GM18907 (cell line): ENCODE measurements around the gene TRPC3.

Source experiments
- ATAC-seq: cut with Tn5 transposase; IDR thresholded peaks from one replicate; pipeline ENCODE4 v1.9.1; 2021; ENCODE audit warnings: mild to moderate bottlenecking, moderate library complexity; ENCODE audit not compliant: unreplicated experiment

Gene TRPC3

DNA sequence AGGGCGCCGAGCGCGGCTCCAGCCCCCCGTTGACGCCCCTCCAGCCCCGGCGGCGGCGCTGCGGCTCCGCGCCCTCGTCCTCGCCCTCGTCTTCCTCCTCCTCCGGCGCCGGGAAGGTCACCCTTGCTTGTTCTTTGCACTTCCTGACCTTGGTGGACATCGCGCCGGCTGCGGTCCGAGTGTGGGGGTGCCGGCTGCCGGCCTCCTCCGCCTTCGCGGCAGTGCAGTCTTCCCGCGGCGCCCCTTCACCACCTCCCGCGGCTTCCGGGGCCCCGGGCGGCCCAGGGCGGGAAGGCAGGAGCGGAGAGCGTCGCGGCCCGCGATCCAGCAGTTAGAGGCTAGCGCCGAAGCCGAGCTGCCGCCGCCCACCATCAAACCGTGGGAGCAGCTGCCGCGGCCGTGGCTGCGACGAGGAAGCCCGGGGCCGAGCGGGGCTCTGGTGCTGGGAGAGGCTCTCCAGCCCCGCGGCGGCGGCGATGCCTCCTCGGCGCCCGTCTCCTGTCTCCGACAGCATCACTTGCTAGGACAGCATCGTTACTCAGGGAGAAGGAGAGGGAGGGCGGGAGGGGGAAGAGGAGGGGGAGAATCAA is at the start of gene TRPC3:
Gene TRPC3, minus strand, starts transcription at position 540 of the 590 bp plus-strand sequence. Its CDS starts 380 bp downstream, at position 160.
- ATAC-seq, result peak; percentile 38

DNA sequence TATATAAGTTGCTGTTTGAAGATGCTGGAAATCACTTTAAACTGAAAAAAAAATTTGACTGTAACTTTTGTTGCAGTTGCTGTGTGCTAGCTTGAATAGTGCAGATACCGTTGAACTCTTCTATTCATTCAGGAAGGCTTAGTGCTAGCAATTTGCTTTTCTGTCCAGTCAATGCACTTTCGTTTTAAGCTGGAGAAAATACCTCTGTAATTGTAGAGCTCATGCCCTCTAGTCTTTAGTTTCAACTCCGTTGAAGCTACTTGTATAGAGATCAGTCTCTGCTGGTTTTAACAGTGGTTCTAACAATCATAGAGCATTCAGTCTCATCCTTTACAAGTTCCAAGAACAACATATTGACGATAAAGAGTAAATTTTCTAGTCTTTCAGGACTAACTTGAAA is 49.0 kb upstream of the TRPC3 start:
- no peak for ATAC-seq

DNA sequence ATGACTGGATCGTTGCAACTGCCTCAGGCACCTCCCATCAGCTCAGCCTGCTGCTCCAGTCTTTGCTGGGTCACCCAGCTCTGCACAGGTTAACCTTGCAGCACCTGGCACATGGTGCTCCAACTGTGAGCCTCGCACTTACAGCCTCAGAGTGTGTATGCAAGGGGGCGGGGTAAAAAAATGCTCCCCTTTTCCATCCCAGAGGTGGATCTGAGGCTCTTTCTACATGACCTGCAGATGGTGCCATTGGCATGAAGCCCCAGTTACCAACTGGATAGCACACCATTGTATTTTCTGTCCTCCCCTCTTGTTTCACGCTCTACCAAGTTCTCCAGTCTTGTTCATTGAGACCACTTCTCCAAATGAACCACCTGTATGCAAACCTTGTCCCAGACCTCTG is 46.2 kb upstream of the TRPC3 start:
- no peak for ATAC-seq

DNA sequence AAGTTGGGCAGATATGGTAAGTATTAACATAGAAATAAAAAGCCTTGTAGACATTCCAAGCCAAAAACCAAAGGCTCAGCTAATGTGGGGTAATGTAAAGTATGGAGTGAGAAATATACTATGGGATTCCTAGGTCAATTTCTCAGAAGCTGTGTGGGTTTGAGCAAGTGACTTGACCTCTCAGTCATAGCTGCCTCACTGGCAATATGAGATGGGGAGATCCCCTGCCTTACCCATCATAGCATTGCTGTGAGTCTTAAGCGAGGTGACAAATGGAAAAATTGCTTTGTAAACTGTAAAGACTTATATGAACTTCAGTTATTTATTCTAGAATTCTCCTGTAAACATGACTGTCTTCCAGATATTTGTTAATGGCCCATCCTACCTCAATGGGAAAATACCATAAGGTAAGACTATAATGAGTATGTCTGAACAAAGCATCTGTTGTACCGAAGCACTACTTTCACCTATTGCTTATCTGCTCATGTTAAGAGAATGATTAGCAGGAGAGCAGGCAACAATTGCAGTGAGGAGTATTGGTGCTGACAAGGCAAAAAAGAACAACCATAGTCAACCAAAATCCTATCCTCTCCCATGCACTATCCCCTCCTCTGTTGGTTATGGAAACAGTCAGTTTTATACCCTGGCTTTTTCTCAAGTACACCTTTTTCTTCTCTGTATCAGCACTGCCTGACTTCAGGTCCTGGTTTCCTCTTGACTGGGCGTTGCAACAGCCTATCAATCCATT is 44.1 kb upstream of the TRPC3 start:
- ATAC-seq, result no peak

DNA sequence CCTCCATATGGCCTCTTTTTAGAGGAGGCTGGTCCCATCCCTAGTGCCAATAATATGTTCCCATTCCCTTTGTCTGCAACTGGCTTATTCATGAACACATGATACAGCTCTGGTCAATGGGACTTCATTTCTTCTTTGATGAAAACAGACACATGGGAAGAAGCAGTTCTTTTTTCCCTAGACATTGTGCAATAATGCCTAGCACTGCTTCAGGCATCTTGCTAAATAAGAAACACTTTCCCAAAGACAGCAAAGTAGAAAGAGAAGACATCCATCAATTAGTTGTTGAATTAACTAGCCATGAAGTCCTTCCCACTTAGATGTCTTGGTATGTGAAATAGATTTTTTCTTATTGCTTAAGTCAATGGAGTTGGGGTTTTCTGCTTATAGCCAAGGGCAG is 40.1 kb upstream of the TRPC3 start:
- no peak for ATAC-seq

DNA sequence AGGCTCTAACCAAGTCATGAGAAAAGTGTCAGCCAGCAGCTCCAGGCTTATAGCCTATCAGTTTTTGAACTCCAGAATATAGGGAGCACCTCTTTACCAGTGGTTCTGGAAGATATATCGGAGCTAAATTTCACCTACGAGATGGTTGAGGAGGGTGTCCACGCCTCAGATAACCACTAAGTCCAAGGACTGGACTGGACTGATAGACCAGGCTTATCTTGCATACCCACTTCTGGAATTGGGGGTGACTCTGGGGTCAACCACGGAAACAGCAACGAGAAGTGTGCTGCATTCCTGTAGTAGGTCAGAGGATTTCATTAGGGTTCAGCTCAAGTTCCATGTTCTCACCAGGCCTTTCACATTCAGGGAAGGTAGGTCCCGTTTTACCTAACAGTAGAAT is 38.6 kb upstream of the TRPC3 start:
- ATAC-seq, result no peak

DNA sequence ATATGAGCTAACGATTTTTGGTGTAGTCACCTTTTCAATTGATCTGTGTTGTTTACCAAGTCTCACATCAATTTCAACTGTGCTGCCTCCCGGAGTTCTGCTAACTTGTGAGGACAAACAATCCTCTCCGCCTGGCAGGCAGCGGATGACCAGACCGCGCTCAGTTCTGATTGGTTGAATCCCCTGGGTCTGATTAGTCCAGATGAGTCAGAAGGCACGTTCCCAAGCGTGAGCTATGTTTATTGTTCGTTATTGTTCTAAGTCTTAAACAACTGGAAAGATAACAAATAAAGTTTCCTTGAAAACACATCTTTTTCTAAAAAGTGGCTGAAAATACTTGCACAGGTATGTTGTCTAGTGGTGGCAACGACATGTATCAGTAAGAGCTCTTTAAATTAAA is 37.9 kb upstream of the TRPC3 start:
- ATAC-seq, result no peak

DNA sequence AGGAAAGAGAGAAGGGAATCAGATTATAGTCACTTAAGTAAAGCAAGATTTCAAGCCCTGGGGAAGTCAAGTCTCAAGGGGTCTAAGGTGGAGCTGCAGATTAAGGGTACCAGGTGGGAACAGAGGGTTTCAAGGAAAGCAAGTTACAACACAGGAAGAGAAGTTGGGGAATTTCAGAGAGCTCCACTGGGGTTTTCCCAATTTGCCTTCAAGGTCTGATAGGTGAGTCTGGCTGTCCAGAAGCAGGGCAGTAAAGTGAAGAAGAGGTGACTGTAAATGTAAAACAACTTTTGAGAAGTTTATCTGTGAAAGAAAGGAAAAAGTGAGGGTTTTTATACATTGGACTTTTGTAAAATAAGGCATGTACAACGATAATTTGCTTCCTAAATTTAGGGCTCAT is 37.1 kb upstream of the TRPC3 start:
- ATAC-seq, result no peak

DNA sequence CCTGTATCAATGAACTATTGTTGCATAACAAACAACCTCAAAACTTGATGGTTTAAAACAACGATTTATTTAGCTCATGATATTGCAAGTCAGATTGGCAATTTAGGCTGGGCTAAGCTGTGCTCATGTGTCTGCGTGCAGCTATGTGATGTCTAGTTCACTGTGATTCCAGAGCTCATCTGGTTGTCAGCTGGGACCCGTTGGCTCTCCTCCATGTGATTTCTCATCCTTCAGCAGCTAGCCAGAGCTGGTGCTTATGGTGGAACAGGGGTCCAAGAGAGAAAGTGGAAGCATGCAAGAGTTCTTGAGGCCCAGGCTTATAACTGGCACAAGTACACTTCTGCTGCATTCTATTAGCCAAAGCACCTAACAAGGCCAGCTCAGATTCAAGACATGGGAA is 28.8 kb upstream of the TRPC3 start:
- ATAC-seq, result no peak

DNA sequence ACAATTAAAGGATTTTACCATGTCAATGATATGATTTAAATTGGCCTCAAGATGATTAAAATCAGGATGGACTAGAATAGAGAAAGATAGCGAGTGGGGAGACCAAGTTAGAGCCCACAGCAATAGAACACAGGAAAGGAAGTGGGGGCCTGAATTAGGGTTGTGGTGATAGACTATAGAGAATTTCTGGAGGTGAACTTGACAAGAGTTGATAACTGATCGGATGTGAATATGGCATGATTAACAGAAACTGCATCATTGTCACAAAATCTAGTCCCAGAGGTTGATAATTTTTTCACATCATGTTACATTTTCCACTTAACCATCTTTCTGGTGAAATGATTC is 26.3 kb upstream of the TRPC3 start:
- peak; percentile 65 for ATAC-seq

DNA sequence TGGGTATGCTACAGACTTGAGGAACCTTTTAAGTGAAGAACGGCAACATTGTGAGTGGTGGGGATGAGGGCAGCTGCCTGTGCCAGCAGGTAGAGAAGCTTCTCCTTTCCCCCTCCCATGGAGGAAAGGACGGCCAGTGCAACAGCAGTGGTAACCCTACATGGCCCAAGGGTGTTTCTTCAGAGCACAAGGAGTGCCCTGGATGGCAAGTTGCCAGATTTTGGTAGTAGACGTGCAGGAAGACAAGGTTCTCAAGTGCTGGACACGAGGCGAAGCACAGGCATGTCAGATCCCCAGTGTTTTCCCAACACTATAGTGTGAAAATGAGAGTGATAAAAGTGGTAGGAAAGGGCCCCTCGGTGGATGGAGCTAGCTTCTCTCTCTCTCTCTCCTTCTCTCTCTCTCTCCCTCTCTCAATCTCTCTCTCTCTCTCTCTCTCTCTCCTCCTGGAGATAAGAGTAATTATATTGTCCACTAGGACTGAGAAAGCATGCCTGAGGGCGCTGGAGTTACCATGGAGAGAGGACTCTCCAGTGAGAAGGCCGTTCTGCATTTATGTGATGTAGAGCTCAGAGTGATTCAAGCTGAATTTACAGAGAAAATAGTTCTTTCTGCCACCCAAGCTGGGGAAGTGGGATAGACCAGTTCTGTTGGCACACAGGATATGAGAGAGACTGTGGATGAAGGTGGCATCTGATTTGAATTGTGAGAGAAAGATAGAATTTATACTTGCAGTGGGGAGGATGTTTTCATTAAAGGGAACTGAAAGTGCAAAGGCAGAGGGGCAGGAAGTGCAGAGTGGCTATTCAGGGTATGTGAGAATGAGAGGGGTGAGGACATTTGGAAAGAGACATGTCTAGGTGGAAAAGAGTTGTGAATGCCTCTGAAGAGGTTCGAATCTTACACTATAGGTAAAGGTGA is 25.7 kb upstream of the TRPC3 start:
- peak; percentile 99 for ATAC-seq

DNA sequence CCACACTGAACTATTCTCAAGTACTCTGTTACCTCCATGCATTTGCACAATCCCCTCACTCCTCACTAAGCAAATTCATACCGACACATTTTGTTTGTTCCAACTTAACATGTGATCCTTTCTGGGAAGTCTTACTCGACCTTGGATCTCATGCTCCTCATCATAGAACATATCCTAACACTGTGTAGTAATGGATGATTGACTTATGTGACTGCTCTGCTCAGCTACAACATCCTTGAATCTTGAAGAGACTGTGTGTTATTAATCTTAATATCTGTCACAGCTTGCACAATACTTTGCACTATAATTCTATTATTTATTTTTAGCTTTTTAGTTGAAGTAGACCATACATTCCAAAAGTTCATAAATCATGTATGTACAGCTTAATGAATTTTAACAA is 23.9 kb upstream of the TRPC3 start:
- ATAC-seq, result no peak

DNA sequence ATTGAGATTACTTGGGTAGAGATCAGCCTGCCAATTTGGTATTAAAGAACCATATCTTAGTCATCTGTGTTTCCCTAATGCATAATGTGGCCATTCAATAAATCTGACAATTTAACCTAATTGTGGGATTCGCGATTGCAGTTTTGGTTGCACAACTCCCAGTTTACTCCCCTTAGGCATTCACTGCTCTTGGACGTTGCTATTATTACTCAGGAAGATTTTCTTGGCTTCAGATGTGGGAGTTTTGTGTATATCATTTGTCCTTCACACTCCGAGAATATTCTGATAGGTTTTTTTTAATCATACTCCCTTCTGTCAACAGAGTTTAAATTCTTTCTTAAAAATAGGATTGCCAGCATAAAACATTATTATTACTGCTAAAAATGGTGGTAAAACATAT is 22.0 kb upstream of the TRPC3 start:
- ATAC-seq, result no peak

DNA sequence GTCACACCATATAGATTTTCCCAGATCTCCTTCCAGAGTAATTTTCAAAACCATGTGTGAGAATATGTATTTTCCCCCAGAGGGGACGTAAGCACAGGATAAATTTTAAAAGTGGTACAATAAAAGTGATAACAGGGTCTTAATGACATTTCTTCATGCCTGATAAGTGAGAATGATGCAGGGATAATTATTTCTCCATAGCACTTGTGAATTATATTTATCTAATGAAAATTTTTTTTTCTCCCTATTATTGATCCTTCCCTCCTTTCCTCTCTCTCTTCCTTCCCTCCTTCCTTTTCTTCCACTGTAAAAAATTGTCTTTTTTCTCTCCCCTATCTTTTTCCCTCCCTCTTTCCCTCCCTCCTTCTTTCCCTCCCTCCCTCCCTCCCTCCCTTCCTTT is 17.0 kb upstream of the TRPC3 start:
- no peak for ATAC-seq

DNA sequence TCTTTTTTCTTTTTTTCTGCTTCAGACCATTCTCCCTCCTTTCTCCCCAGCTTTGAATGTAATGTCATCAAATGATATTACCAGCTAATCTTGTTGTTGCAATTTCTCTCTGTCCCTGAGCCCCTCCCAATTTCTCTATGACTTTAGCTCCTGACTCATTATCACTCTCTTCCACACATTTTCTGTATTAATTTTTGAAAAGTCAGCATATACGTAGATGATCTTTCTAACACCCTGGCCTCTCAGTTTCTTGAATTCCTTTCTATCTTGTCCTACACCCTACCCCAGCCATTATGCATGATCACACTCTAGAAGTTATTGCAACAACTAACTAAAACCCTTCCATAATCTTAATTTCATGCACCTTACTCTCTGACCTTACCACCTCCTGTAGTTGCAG is 13.1 kb upstream of the TRPC3 start:
- ATAC-seq, result no peak

DNA sequence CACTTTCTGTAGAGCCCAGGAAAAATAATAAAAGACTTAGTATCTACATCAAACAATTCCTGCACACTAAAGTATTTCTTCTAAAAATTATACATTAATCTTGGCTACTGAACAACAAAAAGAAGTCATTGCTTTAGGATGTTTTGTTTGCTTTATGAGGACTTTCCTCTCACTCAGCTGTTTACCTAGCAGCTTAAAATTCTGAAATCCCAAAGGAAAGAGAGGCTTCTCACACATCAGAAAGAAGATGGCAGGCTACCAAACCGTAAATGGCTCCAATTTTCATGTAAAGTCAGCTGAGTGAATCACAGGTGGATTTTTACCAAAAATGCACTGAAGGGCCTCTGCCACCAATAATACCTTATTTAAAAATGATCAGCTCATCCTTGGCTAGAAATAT is 9.0 kb upstream of the TRPC3 start:
- ATAC-seq, result no peak

DNA sequence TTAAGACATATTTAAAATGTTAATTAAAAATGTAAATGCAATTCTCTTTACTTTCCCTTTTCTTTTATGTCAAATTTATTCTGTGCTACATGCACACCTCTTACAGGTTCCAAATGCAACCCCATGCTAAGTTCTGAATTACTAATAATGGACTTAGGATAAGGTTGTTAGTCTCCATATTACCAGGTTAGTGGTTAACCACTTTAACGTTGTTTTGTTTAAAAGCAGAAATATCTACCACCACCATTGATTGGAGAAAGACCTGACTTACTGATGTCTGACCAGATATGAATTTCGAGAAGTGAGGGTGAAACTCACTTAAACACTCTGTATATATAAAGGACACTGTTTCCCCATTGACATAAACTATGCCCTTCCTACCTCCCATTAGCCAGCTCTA is 6.9 kb upstream of the TRPC3 start:
- ATAC-seq, result no peak

DNA sequence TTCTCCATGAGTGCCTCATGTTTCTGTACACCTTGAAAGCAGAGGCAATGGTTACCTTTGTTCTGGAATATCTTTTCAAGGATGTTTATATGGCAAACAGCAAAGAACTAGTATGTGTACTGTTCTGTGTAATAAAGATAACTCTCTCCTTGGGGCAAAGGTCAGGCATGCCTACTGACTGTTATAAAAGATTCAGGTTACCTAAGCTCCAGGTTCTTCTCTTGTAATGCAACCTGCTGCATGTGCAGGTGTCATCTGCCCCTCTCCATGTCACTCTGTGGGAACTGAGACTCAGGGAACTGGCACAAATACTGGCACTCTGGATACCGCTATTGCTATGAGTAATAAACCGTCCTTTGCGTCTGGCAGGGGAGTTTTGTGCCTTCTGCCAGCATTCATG is 5.4 kb upstream of the TRPC3 start:
- ATAC-seq, result no peak

DNA sequence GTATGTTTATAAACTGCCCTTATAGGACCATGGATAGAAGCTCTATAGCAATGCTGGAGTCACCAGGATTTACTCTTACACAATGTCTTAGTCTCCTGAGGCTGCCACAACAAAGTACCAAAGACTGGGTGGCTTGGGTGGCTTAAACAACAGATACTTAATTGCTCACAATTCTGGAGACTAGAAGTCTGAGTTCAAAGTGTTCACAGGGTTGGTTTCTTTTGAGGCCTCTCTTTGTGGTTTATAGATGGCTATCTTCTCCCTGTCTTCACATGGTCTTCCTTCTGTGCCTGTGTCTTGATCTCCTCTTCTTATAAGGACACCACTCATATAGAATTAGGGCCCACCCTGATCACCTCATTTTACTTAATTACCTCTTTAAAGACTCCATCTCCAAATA is 2.0 kb upstream of the TRPC3 start:
- no peak for ATAC-seq

DNA sequence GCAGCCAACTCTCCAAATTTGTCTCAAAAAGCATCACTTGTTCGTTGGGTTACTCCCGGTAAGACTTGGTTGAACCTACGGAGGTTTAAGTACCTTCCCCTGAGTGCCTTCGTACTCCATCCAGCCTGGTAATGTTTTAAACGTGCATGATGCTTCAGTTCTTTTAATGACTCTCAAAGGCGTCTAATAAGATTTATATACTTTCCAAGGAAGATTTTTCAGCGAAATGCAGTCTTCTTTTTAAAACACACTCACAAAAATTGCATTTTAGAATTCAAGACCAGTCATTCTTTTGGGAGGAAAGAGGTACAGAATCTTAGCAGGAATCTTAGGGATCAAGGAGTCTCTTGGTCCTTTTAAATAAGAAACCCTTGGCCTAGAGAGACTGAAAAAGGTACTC is 430 bp upstream of the TRPC3 start:
- no peak for ATAC-seq

DNA sequence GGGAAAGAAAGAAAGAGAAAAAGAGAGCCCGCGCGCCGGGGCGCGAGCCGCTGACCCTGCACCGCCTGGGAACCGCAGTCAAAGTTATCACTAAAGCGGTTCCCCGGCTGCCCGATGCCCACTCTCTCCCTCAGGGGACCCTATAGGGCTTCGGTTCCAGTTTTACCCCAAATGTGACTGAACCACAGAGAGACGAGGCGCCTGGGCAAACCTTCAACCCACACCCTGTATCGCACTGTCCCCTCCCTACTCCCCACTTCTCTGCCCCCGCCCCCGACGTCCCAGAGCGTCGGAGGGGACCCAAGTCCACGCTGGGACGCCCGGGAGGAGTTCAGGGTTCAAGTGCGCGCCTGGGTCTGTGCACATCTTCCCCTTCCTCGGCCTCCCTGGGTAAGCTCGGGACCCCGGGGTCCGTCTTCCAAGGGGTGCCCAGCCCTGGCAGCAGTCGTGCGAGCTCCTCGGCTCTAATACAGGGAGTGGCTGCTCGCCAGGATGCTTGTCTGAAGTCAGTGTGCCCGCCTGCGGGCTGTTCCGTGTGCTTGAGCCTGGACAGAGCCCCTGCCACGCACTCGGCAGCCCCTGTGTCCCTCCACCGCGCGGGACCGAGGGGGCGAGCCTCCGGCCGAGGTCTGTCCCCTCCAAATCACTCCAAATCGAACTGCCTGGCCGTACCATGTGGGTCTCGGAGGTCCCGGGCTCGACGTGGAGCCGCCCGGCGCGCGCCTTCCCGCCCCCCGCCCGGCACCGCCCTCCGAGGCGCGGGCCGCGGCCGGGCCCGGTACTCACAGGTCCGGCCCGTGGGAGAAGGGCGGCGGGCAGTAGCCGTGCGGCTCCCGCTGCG is 960 bp downstream of the TRPC3 start:
- ATAC-seq, result peak; percentile 39
